CD4-positive, alpha-beta T cell treated with Interleukin-4 for 1 hour (primary cell): ENCODE data around the gene MRS2.
"Not testable (repeated sequence)": the region's sequence is repeated elsewhere in the genome, so short reads cannot be mapped to it uniquely, and the experiment has no call there.

ENCODE experiments used
- DNase-seq, 2 donors: peaks; one replicate each; pipeline ENCODE4 v3.0.0-alpha.2; 2020 to 2022

The MRS2 gene

DNA sequence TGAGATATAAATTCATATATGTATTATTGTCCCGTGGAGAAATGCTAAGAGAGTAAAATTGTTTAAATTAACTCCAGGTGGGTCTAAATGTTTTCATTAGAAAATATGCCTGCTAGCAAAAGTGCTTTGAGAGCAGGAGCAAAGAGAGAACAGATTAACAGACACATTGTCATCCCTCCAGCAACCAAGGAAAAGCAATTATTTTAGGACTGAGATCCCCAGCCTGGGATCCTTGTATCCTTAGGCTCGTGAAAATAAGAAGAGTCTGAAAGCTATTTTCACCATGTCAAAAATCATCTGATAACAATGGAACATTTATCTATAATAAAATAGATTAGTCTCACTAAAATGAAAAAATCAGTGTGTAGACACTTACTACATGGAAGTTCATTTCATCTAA is 11.5 kb upstream of the MRS2 start:
- no peak for DNase-seq

- DNase-seq, result no peak
Observed at GRCh38 chr6:24391756-24392405, 10.9 kb upstream of the MRS2 start.

DNA sequence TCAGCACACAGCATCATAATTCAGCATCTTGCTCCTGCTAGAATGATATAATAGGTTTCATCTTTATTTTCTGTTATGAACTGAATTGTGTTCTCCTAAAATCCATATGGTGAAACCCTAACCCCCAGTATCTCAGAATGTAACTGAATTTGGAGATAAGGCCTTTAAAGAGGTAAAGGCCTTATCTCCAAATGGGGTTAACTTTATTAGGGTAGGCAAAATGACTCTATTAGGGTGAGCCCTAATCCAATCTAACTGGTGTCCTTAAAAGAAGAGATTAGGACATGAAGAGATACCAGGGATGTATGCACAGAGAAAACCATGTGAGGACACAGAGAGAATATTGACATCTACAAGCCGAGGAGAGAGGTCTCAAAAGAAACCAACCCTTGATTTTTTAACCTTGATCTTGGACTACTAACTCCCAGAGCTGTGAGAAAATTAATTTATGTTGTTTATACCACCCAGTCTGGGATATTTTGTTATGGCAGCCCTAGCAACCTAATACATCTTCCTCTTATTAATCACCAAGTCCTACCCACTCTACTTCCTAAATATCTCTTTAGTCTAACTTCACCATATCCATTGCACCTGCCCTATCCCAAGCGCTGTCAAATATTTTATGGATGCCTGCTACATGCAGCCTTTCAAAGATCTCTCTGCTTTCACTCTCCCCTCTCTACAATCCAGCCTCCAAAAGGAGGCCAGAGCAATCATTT is 8.5 kb upstream of the MRS2 start:
- DNase-seq, result no peak

DNA sequence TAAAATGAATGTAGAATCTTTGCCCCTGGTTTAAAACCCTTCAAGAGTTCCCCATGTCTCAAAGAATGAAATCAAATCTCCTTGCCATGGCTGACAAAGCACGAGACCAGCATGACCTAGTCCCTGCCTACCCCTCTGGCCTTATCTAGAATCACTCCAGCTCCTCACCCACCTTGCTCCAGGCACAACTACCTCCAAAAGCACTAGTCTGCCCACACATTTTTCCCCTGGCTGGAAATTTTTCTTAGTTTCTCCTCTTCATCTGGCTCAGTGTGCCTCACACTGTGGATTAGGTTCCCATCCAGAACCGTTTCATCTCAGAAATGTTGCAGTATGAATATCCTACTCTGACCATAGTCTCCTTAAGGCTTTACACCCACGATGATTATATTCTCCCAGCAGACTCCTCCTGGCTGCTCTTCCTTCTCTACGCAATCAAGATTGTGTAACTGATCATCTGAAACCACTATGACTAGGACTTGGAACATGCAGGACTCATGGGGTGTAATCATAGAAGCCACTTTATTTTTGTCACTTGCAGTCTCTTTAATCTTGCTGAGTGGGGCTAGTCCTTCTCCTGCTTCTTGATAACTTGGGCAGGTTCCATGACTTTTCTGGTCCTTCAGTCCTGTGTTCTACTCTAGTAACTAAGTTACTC is 7.8 kb upstream of the MRS2 start:
- no peak for DNase-seq

GRCh38 chr6:24396824-24397223 is 5.9 kb upstream of the MRS2 start:
- no peak for DNase-seq

DNA sequence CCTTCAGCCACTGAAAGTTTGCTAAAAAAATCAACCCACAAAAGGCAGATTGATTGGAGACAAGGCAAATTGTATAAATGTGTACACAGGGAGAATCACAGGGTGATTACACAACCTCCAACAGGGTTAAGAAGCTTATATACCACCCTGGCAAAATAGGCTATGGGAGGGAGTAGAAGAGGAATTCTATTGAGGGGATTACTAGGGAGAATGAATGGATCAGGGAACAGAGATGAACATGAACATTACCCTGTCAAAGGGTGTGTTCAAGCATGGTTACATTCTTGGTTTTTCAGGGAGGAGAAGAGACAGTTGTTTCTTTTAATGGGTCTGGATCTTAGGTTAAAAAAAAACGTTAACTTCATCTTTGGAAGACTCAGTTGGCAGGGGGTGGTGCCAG is 5.1 kb upstream of the MRS2 start:
- no peak for DNase-seq

- DNase-seq, result not testable (repeated sequence)
Observed at GRCh38 chr6:24400045-24401039, 2.4 kb upstream of the MRS2 start.

GRCh38 chr6:24401458-24401857 is 1.3 kb upstream of the MRS2 start:
- no peak for DNase-seq

GRCh38 chr6:24403501-24403824 is 727 bp downstream of the MRS2 start:
- DNase-seq, result peak in 1 of 2 donors; percentile 13

DNA sequence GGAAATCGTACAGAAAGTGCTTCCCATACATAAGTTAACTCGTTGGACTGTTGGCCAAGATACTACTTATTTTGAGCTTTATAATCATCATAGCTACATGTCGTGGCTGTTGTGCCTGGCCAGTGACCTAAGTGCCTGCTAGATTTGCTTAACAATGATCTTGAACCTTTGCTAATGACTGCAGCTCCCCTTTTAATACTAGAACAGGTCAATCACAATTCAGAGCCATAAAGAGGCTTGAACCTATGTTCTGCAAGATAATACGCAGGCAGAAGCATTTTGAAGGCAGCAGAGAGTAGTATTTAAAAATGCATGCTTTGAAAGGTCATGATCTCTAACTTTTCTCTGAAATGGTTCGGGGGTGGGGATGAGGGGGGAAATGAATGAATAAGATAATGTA is 2.5 kb downstream of the MRS2 start:
- no peak for DNase-seq

DNA sequence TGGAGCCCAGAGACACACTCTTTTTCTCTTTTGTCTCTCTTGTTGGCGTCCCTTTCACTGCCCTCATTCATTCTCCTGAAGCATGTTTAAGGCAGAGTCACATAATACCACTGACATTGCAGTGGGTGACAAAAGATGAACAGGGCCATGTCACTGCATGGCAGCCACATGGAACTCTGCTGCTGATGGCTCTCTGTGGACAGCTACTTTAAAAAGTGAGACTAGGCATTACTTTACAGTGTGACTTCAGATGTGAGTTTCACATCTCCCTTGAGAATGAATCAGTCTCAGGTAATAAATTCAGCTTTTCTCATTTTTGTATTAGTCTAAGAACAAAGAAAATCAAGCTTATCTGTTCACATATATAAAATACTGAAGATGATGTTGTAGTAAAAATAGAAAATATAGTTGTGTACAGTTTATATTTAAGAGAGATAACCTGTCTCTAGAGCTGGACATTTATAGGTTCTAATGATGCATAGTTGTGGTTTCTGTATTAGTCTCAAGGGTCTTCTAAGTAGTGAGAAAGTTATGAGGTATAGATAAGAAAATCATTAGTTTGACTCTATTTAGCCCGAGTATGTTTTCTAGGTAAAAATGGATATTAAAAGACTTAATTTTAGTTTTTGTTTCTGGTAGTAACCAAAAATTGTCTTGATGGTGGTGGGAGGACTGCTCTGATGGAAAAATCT is 6.1 kb downstream of the MRS2 start:
- no peak for DNase-seq

GRCh38 chr6:24410622-24411021 is 7.9 kb downstream of the MRS2 start:
- DNase-seq, result no peak

DNA sequence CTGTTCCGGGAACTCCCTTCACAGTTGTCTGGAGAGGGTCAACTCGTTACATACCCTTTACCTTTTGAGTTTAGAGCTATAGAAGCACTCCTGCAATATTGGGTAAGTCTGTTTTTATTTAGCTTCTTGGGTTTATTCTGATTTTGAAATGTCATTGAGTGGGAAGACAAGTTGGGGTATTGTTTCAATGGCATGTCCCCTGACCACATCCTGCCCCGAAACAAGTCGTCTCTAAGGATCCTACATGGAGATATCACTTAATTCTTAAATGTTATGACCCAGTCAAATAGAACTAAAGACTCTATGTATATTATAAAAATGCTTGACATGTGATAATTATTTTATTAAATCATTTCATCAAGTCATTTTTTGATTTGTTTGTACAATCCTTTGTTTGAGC is 9.6 kb downstream of the MRS2 start:
- no peak for DNase-seq

GRCh38 chr6:24414531-24414930 is 11.8 kb downstream of the MRS2 start:
- DNase-seq, result not testable (repeated sequence)

GRCh38 chr6:24415753-24416152 is 13.0 kb downstream of the MRS2 start:
- no peak for DNase-seq

- DNase-seq, result no peak
Observed at GRCh38 chr6:24419526-24419925, 16.8 kb downstream of the MRS2 start.

DNA sequence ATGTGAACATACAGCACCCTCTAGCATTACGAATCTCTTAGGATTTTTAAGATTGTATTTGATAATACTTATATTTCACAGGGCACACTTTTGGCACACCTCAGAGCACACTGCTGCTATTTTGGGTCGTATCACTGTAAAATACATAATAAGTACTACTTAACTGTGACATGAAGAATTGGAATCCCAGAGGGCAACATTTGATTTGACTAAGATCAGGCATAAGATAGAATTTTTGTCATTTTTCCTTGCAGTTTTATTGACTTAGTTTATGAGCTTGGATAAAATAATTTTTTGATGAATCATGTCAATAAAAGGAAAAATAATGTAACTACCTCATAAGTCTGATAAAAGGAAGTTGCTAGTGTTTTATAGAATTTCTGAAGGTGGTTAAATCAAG is 22.4 kb downstream of the MRS2 start:
- DNase-seq, result no peak

DNA sequence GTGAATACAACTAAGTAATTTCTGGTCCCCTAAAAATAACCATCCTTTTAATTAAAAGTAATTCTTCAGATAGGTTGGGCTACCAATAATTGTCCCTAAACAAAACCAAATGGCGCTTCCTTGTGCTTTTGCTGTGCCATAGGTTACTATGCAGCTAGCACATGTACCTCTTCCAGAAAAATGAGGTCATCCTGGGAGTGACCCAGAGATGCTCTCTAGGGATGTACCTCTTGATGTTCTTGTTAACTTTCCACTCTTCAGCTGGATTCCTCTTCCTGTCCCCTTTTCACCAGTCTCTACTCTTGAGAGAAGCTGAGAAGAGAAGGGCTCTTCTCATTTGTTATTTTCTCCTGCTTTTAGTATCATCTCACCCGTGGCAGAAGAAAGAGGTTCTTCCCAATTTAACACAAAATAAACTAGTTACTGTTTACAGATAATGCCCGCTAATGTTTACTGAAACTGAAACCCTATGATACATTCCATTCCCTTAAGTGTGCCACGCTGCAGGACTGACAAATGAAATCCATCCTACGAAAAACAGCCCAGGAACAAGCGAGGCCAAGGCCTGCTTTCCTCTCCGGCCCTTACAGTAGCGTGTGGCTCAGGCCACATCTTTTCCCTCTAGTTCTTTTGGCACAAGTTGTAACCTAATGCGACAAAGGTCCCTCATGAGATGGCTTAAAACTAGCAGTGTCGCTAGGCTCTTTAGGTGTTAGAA is 24.2 kb downstream of the MRS2 start:
- DNase-seq, result no peak

GRCh38 chr6:24428615-24429014 is 25.9 kb downstream of the MRS2 start:
- no peak for DNase-seq

DNA sequence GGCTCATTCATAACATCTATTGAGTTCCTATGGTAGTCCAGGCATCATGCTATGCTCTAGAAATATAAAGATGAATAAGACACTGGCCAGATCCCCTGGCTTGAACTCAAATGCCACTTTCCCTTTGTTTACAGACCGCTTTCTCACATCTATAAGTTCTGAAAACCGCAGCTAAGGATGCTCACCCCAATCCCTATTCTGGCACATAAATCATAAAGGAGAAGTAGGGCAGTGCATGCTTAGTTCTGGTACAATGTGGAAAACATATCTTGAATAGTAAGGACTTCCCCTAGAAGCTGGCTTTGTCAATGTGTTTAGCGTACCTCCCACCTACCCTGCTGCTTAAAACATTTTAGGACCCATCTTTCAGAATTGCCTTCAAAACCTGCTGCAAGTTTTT is 26.4 kb downstream of the MRS2 start:
- no peak for DNase-seq

DNA sequence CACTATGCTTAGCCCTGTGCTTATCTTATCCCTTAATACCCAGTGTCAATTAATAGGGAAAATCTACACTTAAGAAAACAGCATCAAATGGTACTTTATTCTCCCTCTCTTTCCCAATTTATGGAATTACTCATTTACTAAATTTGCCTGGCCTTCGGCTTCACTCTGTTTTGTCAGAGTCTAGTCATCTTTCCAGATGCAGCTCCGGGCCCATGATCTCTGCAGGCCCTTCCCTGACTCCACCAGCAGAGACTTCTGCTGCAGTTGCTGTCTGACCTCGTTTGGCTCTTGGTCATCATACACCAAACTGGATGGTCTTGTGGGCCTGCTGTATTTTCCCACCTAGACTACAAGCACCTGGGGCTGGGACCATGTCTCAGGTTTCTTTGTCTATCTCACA is 27.4 kb downstream of the MRS2 start:
- DNase-seq, result no peak

DNA sequence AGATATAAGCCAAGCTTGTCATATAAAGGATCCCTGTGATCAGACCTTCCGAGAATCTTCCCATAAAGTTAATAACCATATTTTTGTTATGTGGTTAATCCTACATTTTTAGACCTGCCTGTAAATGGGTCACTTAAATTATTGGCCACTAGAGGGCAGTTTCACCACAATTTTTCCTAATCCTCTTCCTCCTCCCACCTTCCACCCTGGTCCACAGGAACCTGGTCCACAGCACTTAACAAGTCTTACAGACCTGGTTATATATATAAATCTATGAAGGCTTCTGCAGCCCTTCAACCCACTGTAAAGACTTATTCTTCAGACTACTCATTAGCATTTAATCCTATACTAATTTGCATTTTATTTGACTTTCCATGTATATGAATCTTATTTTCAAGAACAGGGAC is 28.3 kb downstream of the MRS2 start:
- peak; percentile 21 to 54 for DNase-seq
